B cell (primary cell): ENCODE measurements around the gene SDK2. TPM values are rescaled to one million over a fixed set of nuclear protein-coding genes. Genes with fewer than 3 reads are reported as not detected.

Experiments used
- ATAC-seq: fragments of 200-7000 bp; cut with Tn5 transposase; one replicate; pipeline ENCODE4 v1.10.0; 2021; ENCODE audit warnings: low read depth, mild to moderate bottlenecking, moderate number of reproducible peaks, moderate library complexity
- CTCF ChIA-PET: fragments of 350-600 bp; sonication (Branson Sonifier 250); formaldehyde crosslinking; loops from one replicate; lab custom pipeline; 2021; ENCODE audit warnings: antibody characterized with exemption, inconsistent platforms; lab: Charles Lee
- POLR2A ChIA-PET: fragments of 350-600 bp; sonication (Branson Sonifier 250); formaldehyde crosslinking; loops from one replicate; lab custom pipeline; 2021; ENCODE audit warnings: antibody characterized with exemption; lab: Charles Lee
- DNase-seq: peaks from one replicate; pipeline ENCODE4 v3.0.0; 2013
- H2AFZ ChIP-seq: 2 replicates; pipeline ENCODE4 v1.6.1; 2012; ENCODE audit warnings: mild to moderate bottlenecking, low read depth, low read length; ENCODE audit not compliant: insufficient read depth, poor library complexity, severe bottlenecking
- H3K27ac ChIP-seq, 2 donors: 1 replicate in 1 of 2; 2 replicates in 1 of 2; pipeline ENCODE4 v1.5.1; 2012 to 2013; ENCODE audit warnings: low read length in 2 of 2, mild to moderate bottlenecking in 2 of 2, moderate library complexity in 1 of 2
- H3K27me3 ChIP-seq, 4 experiments: fragments of 200-600 bp in 1 of 4; sonication (generic) in 1 of 4; replicated peaks in 1 of 4; 1 replicate in 2 of 4; 2 replicates in 2 of 4; pipeline versions ENCODE4 v1.6.1 to v1.7.0; 2013 to 2016; ENCODE audit warnings: low read length in 3 of 4, mild to moderate bottlenecking in 2 of 4, mixed read lengths in 1 of 4, moderate library complexity in 1 of 4; ENCODE audit not compliant: insufficient read depth in 4 of 4, control insufficient read depth in 3 of 4; ENCODE audit errors: control extremely low read depth in 1 of 4
- H3K36me3 ChIP-seq, 2 experiments: replicated peaks in 1 of 2; 1 replicate in 1 of 2; 2 replicates in 1 of 2; pipeline versions ENCODE4 v1.6.1 to v1.7.1; 2013; ENCODE audit warnings: low read length in 1 of 2; ENCODE audit not compliant: insufficient read depth in 2 of 2, control insufficient read depth in 1 of 2; ENCODE audit errors: control extremely low read depth in 1 of 2, extremely low read depth in 1 of 2
- H3K4me1 ChIP-seq, 2 donors: fragments of 200-600 bp in 1 of 2; sonication (generic) in 1 of 2; 1 replicate in 1 of 2; 2 replicates in 1 of 2; pipeline versions ENCODE4 v1.5.1 to v1.6.1; 2013 to 2017; ENCODE audit warnings: low read length in 2 of 2; ENCODE audit not compliant: control insufficient read depth in 2 of 2, insufficient read depth in 2 of 2
- H3K4me2 ChIP-seq: replicated peaks from 2 replicates; pipeline ENCODE3; 2012; ENCODE audit warnings: mild to moderate bottlenecking, low read depth, low read length; ENCODE audit not compliant: poor library complexity, severe bottlenecking
- H3K4me3 ChIP-seq, 5 experiments: fragments of 200-600 bp in 1 of 5; sonication (generic) in 1 of 5; 1 replicate in 3 of 5; 2 replicates in 2 of 5; pipeline versions ENCODE4 v1.5.1 to v1.7.0; 2011 to 2016; ENCODE audit warnings: low read length in 4 of 5, mild to moderate bottlenecking in 4 of 5, low read depth in 2 of 5, control low read depth in 1 of 5, moderate library complexity in 1 of 5; ENCODE audit not compliant: insufficient read depth in 1 of 5; ENCODE audit errors: control extremely low read depth in 1 of 5, extremely low read depth in 1 of 5
- H3K79me2 ChIP-seq: fragments of 200-600 bp; sonication (generic); one replicate; pipeline ENCODE4 v1.6.0; 2016; ENCODE audit warnings: low read length; ENCODE audit not compliant: control insufficient read depth, insufficient read depth
- H3K9ac ChIP-seq: fragments of 200-600 bp; sonication (generic); 2 replicates; pipeline ENCODE4 v1.6.1; 2017; ENCODE audit warnings: mild to moderate bottlenecking, low read length, moderate library complexity
- H3K9me3 ChIP-seq, 3 donors: one replicate each; pipeline versions ENCODE4 v1.6.1 to v1.7.1; 2013; ENCODE audit warnings: low read length in 2 of 3; ENCODE audit not compliant: control insufficient read depth in 2 of 3, insufficient read depth in 1 of 3; ENCODE audit errors: control extremely low read depth in 1 of 3
- H4K20me1 ChIP-seq: 2 replicates; pipeline ENCODE4 v1.6.0; 2012; ENCODE audit warnings: mild to moderate bottlenecking, low read length; ENCODE audit not compliant: insufficient read depth, control insufficient read depth, poor library complexity, severe bottlenecking
- H3K27ac Mint-ChIP-seq: one replicate; pipeline ENCODE4 v1.8.0; 2021; ENCODE audit warnings: mixed read lengths
- H3K27me3 Mint-ChIP-seq: one replicate; pipeline ENCODE4 v1.8.0; 2021; ENCODE audit warnings: mixed read lengths
- H3K4me1 Mint-ChIP-seq: one replicate; pipeline ENCODE4 v1.8.0; 2021; ENCODE audit warnings: mixed read lengths
- H3K4me3 Mint-ChIP-seq: one replicate; pipeline ENCODE4 v1.8.0; 2021; ENCODE audit warnings: mixed read lengths
- H3K9me3 Mint-ChIP-seq: one replicate; pipeline ENCODE4 v1.8.0; 2022; ENCODE audit warnings: mixed read lengths; ENCODE audit not compliant: insufficient read depth
- CTCF ChIP-seq: fragments of 200-600 bp; IDR thresholded peaks from one replicate; pipeline ENCODE4 v1.8.0; 2022; ENCODE audit warnings: antibody characterized with exemption, mild to moderate bottlenecking
- EZH2 ChIP-seq: IDR thresholded peaks from 2 replicates; pipeline ENCODE4 v1.6.1; 2012; ENCODE audit warnings: borderline replicate concordance, low read depth, mild to moderate bottlenecking, moderate library complexity, low read length; ENCODE audit not compliant: insufficient read depth, poor library complexity, severe bottlenecking
- WGBS: methylation state at CpG from one replicate; pipeline ENCODE4 v1.1.5; 2013; ENCODE audit warnings: missing lambda C conversion rate; ENCODE audit not compliant: insufficient coverage; 5-methylcytosine and 5-hydroxymethylcytosine counted together
- intact Hi-C: fragments of 100-400 bp; cut with micrococcal nuclease; formaldehyde crosslinking; loops from one replicate; pipeline ENCODE4 v1.10.0; 2022
- polyA plus RNA-seq: library from polyadenylated mRNA; depleted of rRNA; stranded (reverse); fragments of >200 nt; gene quantifications from 2 replicates; pipeline ENCODE4 v1.2.3, GENCODE V29; 2012
- total RNA-seq, 2 donors: library from RNA; stranded (reverse); fragments of 120-200 nt in 1 of 2; gene quantifications; 1 replicate in 1 of 2; 2 replicates in 1 of 2; pipeline versions ENCODE4 v1.2.3 to v1.2.4, GENCODE V29; 2013 to 2022

SDK2 gene
- total and polyA plus RNA-seq, 2 donors (not counting 1 experiment from before 2014, with no cell fraction given), result 3.2 to 13.0 TPM

DNA sequence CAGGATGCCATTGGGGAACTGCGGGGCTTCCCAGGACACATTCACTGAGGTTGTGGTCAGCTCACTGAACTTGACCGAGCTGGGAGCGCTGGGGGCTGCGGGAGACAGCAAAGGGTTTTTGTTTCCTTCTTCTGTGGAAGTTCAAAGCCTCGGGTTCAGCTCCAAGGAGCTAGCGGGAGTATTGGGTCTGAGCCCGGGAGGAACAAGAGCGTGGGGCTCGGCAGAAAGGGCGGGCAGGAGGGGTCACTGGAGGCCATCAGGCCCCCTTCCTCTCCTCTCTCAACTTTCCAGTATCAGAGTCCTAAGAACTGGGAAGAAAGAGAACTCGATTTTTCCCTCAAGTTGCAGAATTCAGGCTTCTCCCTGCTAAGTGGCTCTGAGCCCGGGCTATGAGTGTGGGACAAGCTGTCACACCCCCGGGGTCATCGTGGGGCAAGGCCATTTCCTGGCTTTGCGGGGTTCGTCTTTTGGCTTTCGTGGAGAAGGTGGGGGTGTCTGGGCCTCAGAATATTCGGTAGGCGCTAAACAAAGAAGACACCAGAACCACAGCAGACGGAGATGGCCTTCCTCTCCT lies 278.9 kb downstream of the SDK2 start:
- Mint-ChIP-seq H3K4me3 (no peak overlapping the region), H3K4me1 (no peaks in the 10 kb centered on the region), H3K27me3 (no peaks in the 10 kb centered on the region), H3K27ac (no peak overlapping the region), H3K9me3 (no peaks in the 10 kb centered on the region)
- Histone ChIP-seq H3K4me2 (no peak overlapping the region), H3K4me1 (no peaks in the 10 kb centered on the region), H3K79me2 (no peaks in the 10 kb centered on the region), H3K9ac (no peak overlapping the region), H2AFZ (no peak overlapping the region), H3K27ac (no peak overlapping the region), H3K36me3 (peaks cover 0 to 11% of the 10 kb centered on the region in 2 experiments), H3K9me3 (no peaks in the 10 kb centered on the region), H3K4me3 (no peak overlapping the region), H4K20me1 (peaks cover 5% of the 10 kb centered on the region), H3K27me3 (no peaks in the 10 kb centered on the region)
- POLR2A ChIA-PET, result no interaction called here
- CTCF ChIA-PET, result interaction anchor here (0.9 to 11.3 kb wide), 3 partner anchors 16 to 639 kb away, joined by 3 to 296 read pairs (median 126); partner anchors contain the start of gene CPSF4L
- DNase-seq (no peak), ATAC-seq (no peak)
- TF ChIP-seq EZH2 (no peak), CTCF (no peak)
- 79% methylated on average over 16 of the region's 20 CpGs for WGBS
- intact Hi-C loops, result no loop called here

- Mint-ChIP-seq H3K27me3 (no peaks in the 10 kb centered on the region), H3K27ac (no peak overlapping the region), H3K4me3 (no peak overlapping the region), H3K4me1 (no peaks in the 10 kb centered on the region), H3K9me3 (no peaks in the 10 kb centered on the region)
- H4K20me1 ChIP-seq, result no peaks in the 10 kb centered on the region
- ChIA-PET POLR2A (interaction anchor here (0.6 kb wide), 1 partner anchor 98 kb away, joined by 11 read pairs; no protein-coding TSS in a partner anchor), CTCF (interaction anchor here (0.6 to 11.3 kb wide), 3 partner anchors 38 to 109 kb away, joined by 3 to 296 read pairs (median 3); partner anchors contain the start of gene CPSF4L)
- no peak overlapping the region for H3K9ac ChIP-seq
- H3K36me3 ChIP-seq, result peaks cover 0 to 11% of the 10 kb centered on the region in 2 experiments
- no peaks in the 10 kb centered on the region for H3K79me2 ChIP-seq
- H3K9me3 ChIP-seq, result no peaks in the 10 kb centered on the region
- ATAC-seq, result no peak
- no peak overlapping the region for H2AFZ ChIP-seq
- no peak overlapping the region for H3K4me3 ChIP-seq
- H3K4me2 ChIP-seq, result no peak overlapping the region
- 93% methylated on average over 4 of the region's 4 CpGs for WGBS
- no peaks in the 10 kb centered on the region for H3K4me1 ChIP-seq
- H3K27ac ChIP-seq, result no peak overlapping the region
- intact Hi-C loops, result no loop called here
- H3K27me3 ChIP-seq, result no peaks in the 10 kb centered on the region
- DNase-seq, result no peak
- TF ChIP-seq EZH2, result no peak
- TF ChIP-seq CTCF, result no peak
Measured at GRCh38 chr17:73364155-73364522, 280.1 kb downstream of the SDK2 start.
